ENCODE measurements around the gene SPATA9.

GRCh38 chr5:95670568-95670967, 12.2 kb downstream of the SPATA9 start:
- no peak for TF ChIP-seq POLR2A (IDR thresholded peaks at IDR 0.05; ENCODE audit: borderline replicate concordance, extremely low read depth, insufficient read depth, insufficient read length)
- no peak for TF ChIP-seq FOSL1 (IDR thresholded peaks at IDR 0.05; ENCODE audit: low read depth)
- no peak for TF ChIP-seq SIN3A (IDR thresholded peaks at IDR 0.05; ENCODE audit: low read depth)
- TF ChIP-seq CTCF (IDR thresholded peaks at IDR 0.05 in 2 of 3, conservative IDR thresholded peaks at IDR 0.05 in 1 of 3; ENCODE audit: borderline replicate concordance in 1 of 3, insufficient read depth in 1 of 3, low read depth in 2 of 3, low read length in 2 of 3): no peak
- no peak for TF ChIP-seq EZH2 (IDR thresholded peaks at IDR 0.05)
- no peak for TF ChIP-seq EZH2phosphoT487 (IDR thresholded peaks at IDR 0.05; ENCODE audit: borderline replicate concordance)
- TF ChIP-seq RAD21 (IDR thresholded peaks at IDR 0.05; ENCODE audit: low read depth): no peak
- TF ChIP-seq CEBPB (IDR thresholded peaks at IDR 0.05; ENCODE audit: low read depth): no peak
- no peak for TF ChIP-seq REST (IDR thresholded peaks at IDR 0.05; ENCODE audit: low read depth)
- no peak for TF ChIP-seq ELF1 (IDR thresholded peaks at IDR 0.05; ENCODE audit: borderline replicate concordance, low read depth)

Measured in HCT116 (cell line).